KMS-11 (cell line): Measurements from ENCODE around the gene ELK4.

Experiments
- H2AFZ ChIP-seq: fragments of 200-600 bp; sonication (generic); 2 replicates; pipeline ENCODE4 v1.6.1; 2016; ENCODE audit warnings: antibody characterized with exemption, mixed run types, low read depth
- H3K27ac ChIP-seq: fragments of 200-600 bp; sonication (generic); 2 replicates; pipeline ENCODE4 v1.6.1; 2016; ENCODE audit warnings: mild to moderate bottlenecking, mixed run types
- H3K27me3 ChIP-seq: fragments of 200-600 bp; sonication (generic); 2 replicates; pipeline ENCODE4 v1.6.1; 2017; ENCODE audit warnings: mild to moderate bottlenecking, low read depth, mixed run types, moderate library complexity; ENCODE audit not compliant: insufficient read depth
- H3K36me3 ChIP-seq: fragments of 200-600 bp; sonication (generic); 2 replicates; pipeline ENCODE4 v1.6.1; 2017; ENCODE audit warnings: mild to moderate bottlenecking, mixed run types; ENCODE audit not compliant: insufficient read depth
- H3K4me1 ChIP-seq: fragments of 200-600 bp; sonication (generic); 2 replicates; pipeline ENCODE4 v1.6.1; 2016; ENCODE audit warnings: mild to moderate bottlenecking, low read depth, mixed run types; ENCODE audit not compliant: poor library complexity, severe bottlenecking
- H3K4me2 ChIP-seq: fragments of 200-600 bp; sonication (generic); 2 replicates; pipeline ENCODE4 v1.7.0; 2016; ENCODE audit warnings: mild to moderate bottlenecking, mixed run types
- H3K4me3 ChIP-seq: fragments of 200-600 bp; sonication (generic); IDR thresholded peaks from 2 replicates; pipeline ENCODE4 v1.6.1; 2017; ENCODE audit warnings: low read depth, low read length, mixed read lengths; ENCODE audit not compliant: insufficient read depth
- H3K79me2 ChIP-seq: fragments of 200-600 bp; sonication (generic); 2 replicates; pipeline ENCODE4 v1.6.1; 2016; ENCODE audit warnings: low read depth, mixed run types; ENCODE audit not compliant: insufficient read depth
- H3K9ac ChIP-seq: fragments of 200-600 bp; sonication (generic); 2 replicates; pipeline ENCODE4 v1.6.1; 2016; ENCODE audit warnings: mild to moderate bottlenecking, mixed run types
- H4K20me1 ChIP-seq: fragments of 200-600 bp; sonication (generic); 2 replicates; pipeline ENCODE4 v1.6.1; 2016; ENCODE audit warnings: mild to moderate bottlenecking, mixed run types; ENCODE audit not compliant: insufficient read depth
- TF ChIP-seq, protein P1 (sequence below): fragments of 200-600 bp; sonication (generic); conservative IDR thresholded peaks from 2 replicates; pipeline ENCODE4 v1.6.1; 2017; ENCODE audit warnings: low read depth, mild to moderate bottlenecking, antibody characterized with exemption, low read length, moderate library complexity, mixed read lengths

The ELK4 gene

DNA sequence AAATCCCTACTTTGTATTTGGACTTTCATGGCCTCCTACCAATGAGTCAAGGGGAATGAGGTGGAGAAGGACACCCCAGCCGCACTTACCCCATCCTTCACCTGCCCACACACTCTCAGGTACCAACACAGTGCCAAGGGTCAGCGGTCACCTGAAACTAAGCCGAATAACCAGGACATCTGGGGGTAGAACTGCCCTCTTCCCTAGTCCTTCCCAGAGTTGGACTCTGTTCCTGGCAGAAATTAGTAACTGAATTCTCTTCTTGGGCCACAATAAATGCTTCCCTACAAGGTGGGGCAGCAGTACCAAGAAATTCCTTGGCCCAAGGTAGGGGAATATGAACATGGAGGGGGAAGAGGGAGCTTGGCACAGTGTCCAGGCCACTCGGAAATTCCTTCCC is 41.2 kb upstream of the ELK4 start:
- Histone ChIP-seq H3K4me2 (no peak overlapping the region), H4K20me1 (no peaks in the 10 kb centered on the region), H3K27ac (no peak overlapping the region), H3K4me3 (no peak overlapping the region), H3K9ac (no peak overlapping the region), H3K4me1 (peaks cover 13% of the 10 kb centered on the region), H3K27me3 (no peaks in the 10 kb centered on the region; the same call in 1 of the 2 replicates), H3K79me2 (no peaks in the 10 kb centered on the region), H3K36me3 (no peaks in the 10 kb centered on the region), H2AFZ (no peak overlapping the region)
- TF ChIP-seq, protein P1, sequence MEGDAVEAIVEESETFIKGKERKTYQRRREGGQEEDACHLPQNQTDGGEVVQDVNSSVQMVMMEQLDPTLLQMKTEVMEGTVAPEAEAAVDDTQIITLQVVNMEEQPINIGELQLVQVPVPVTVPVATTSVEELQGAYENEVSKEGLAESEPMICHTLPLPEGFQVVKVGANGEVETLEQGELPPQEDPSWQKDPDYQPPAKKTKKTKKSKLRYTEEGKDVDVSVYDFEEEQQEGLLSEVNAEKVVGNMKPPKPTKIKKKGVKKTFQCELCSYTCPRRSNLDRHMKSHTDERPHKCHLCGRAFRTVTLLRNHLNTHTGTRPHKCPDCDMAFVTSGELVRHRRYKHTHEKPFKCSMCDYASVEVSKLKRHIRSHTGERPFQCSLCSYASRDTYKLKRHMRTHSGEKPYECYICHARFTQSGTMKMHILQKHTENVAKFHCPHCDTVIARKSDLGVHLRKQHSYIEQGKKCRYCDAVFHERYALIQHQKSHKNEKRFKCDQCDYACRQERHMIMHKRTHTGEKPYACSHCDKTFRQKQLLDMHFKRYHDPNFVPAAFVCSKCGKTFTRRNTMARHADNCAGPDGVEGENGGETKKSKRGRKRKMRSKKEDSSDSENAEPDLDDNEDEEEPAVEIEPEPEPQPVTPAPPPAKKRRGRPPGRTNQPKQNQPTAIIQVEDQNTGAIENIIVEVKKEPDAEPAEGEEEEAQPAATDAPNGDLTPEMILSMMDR, result no peak

DNA sequence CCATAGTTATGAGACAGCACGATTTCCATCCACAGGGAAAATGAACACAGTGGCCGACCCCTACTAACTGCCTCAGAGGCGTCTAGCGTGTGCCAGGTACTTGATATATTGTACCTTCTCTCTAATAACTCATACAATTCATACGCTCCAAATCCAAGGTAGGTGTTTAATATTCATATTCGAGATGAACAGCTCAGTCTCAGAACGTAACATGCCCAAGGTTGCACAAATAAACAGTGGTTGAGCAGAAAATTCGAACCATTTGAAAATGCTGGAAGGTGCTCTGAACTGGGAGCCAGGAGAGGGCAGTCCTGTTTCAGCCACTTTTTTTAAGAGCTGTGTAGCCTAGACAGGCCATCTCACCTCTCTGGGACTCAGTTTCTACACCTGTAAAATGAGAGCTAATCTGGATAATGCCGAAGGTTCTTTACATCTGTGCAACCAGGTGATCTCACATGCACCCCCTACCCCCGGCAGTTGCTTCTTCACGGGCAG is 40.6 kb upstream of the ELK4 start:
- Histone ChIP-seq H3K27ac (no peak overlapping the region), H3K4me2 (no peak overlapping the region; the same call in 1 of the 2 replicates), H2AFZ (no peak overlapping the region), H3K36me3 (no peaks in the 10 kb centered on the region), H3K9ac (no peak overlapping the region), H3K79me2 (no peaks in the 10 kb centered on the region), H3K4me1 (peaks cover 12% of the 10 kb centered on the region), H4K20me1 (no peaks in the 10 kb centered on the region), H3K4me3 (no peak overlapping the region), H3K27me3 (no peaks in the 10 kb centered on the region; the same call in 1 of the 2 replicates)
- TF ChIP-seq, protein P1, result peak; percentile 57; the same call in 1 of the 2 replicates

DNA sequence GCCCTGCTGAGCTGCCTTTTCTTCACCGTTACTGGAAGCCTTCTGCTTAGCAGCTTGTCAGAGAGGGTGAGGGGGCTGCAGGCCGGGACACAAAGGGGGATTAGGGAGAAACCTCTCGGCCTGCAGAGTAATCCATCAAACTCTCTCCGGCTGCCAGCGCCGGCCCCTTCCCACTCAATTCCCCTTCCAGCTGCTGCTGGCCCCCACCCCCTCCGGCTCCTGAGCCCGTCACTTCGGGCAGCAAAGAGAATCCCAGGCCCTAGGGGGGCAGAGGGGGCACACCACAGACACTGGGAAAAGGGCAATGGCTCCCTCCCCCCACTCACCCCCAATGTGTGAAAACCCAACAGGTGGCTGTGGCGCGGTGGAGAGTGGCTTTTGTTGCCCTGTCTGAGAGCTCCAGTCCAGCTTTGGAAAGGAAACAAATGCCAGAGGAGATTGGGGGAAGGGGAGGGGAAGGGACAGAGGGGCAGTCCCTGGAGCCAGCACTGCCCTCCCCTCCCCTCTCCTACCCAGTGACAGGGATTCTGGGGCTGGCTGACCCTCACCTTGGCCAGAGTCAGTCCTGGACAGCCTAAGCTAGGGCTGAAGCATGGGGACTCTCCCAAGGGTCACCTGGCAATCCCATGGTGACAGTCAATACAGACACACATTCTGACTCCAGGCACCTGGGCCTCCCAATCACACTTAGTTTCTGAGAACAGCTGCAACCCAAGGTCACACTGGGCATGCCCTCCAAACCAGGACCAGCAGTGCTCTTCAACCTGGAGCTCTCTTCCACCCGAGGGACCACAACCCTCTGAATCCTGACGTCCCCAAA is 39.0 kb upstream of the ELK4 start:
- Histone ChIP-seq H3K9ac (no peak overlapping the region), H3K27ac (no peak overlapping the region), H4K20me1 (no peaks in the 10 kb centered on the region), H3K79me2 (no peaks in the 10 kb centered on the region), H3K4me1 (peaks cover 12% of the 10 kb centered on the region), H3K36me3 (no peaks in the 10 kb centered on the region), H2AFZ (no peak overlapping the region), H3K4me2 (no peak overlapping the region), H3K4me3 (no peak overlapping the region), H3K27me3 (no peaks in the 10 kb centered on the region; the same call in 1 of the 2 replicates)
- TF ChIP-seq, protein P1, result no peak

DNA sequence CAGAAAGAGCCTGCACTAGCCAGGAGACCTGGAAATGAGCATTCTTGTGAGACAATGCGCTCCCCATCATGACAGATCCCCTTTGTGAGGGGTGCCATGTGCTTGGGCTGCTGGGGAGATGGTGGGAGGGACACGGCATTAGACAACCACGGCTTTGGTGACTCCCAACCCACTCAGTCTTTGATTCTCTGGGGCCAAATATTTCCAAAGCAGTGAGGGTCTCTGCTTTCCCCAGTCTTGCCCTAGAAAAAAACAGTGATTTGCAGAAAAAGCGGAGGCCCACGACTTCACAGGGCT is 38.3 kb upstream of the ELK4 start:
- H3K4me1 ChIP-seq, result peaks cover 12% of the 10 kb centered on the region
- no peaks in the 10 kb centered on the region; the same call in 1 of the 2 replicates for H3K27me3 ChIP-seq
- TF ChIP-seq, protein P1, result no peak
- H4K20me1 ChIP-seq, result no peaks in the 10 kb centered on the region
- no peak overlapping the region for H3K4me2 ChIP-seq
- no peak overlapping the region for H3K4me3 ChIP-seq
- H3K9ac ChIP-seq, result no peak overlapping the region
- H2AFZ ChIP-seq, result no peak overlapping the region
- H3K36me3 ChIP-seq, result no peaks in the 10 kb centered on the region
- no peaks in the 10 kb centered on the region for H3K79me2 ChIP-seq
- H3K27ac ChIP-seq, result no peak overlapping the region
